Brain microvascular endothelial cell (primary cell): ENCODE measurements around the gene JAK2.
"Not testable (repeated sequence)": the region's sequence is repeated elsewhere in the genome, so short reads cannot be mapped to it uniquely, and the experiment has no call there.

Experiments
- DNase-seq: peaks from one replicate; pipeline ENCODE4 v3.0.0-alpha.2; 2020
- H3K27ac ChIP-seq: fragments of 250-450 bp; sonication (Bioruptor Pico); 2 replicates; pipeline ENCODE4 v1.5.1; 2020; ENCODE audit warnings: mild to moderate bottlenecking, moderate library complexity
- H3K27me3 ChIP-seq: fragments of 250-450 bp; sonication (Bioruptor Pico); replicated peaks from 2 replicates; pipeline ENCODE4 v1.5.1; 2020; ENCODE audit warnings: mild to moderate bottlenecking
- H3K36me3 ChIP-seq: fragments of 250-450 bp; sonication (Bioruptor Pico); replicated peaks from 2 replicates; pipeline ENCODE4 v1.5.1; 2020; ENCODE audit warnings: mild to moderate bottlenecking
- H3K4me3 ChIP-seq: 2 replicates; pipeline ENCODE4 v1.5.1; 2011; ENCODE audit warnings: low read depth, mild to moderate bottlenecking, control low read depth, low read length, moderate library complexity
- CTCF ChIP-seq: IDR thresholded peaks from 2 replicates; pipeline ENCODE4 v1.5.1; 2011; ENCODE audit warnings: low read depth, mild to moderate bottlenecking, moderate library complexity, low read length, control low read depth, inconsistent platforms; ENCODE audit errors: missing control alignments
- in situ Hi-C: cut with HindIII; loops from 2 replicates; pipeline ENCODE4 v1.10.0; 2017; ENCODE audit warnings: low sequenced_read_pairs, low pct_ligation_motif_present

Gene JAK2

GRCh38 chr9:5002811-5003210 is 17.7 kb downstream of the JAK2 start:
- no peaks in the 10 kb centered on the region for H3K36me3 ChIP-seq
- no peaks in the 10 kb centered on the region for H3K27me3 ChIP-seq
- no peak for TF ChIP-seq CTCF
- DNase-seq = no peak
- no peak overlapping the region for H3K27ac ChIP-seq
- no peak overlapping the region for H3K4me3 ChIP-seq
- in situ Hi-C loops = no loop called here

- no peaks in the 10 kb centered on the region for H3K27me3 ChIP-seq
- in situ Hi-C loops = no loop called here
- H3K36me3 ChIP-seq = no peaks in the 10 kb centered on the region
- no peak overlapping the region for H3K4me3 ChIP-seq
- H3K27ac ChIP-seq = no peak overlapping the region
- DNase-seq = no peak
- no peak for TF ChIP-seq CTCF
Observed at GRCh38 chr9:5004481-5004880, 19.4 kb downstream of the JAK2 start.

- in situ Hi-C loops = no loop called here
- no peaks in the 10 kb centered on the region for H3K27me3 ChIP-seq
- H3K27ac ChIP-seq = no peak overlapping the region
- H3K4me3 ChIP-seq = no peak overlapping the region
- DNase-seq = no peak
- H3K36me3 ChIP-seq = no peaks in the 10 kb centered on the region
- TF ChIP-seq CTCF = no peak
Observed at GRCh38 chr9:5008202-5008601, 23.1 kb downstream of the JAK2 start.

GRCh38 chr9:5013374-5013773 is 28.3 kb downstream of the JAK2 start:
- no peak for DNase-seq
- no peak for TF ChIP-seq CTCF
- no peak overlapping the region for H3K27ac ChIP-seq
- H3K36me3 ChIP-seq = peaks cover 2% of the 10 kb centered on the region
- no peak overlapping the region for H3K4me3 ChIP-seq
- H3K27me3 ChIP-seq = no peaks in the 10 kb centered on the region
- in situ Hi-C loops = no loop called here

GRCh38 chr9:5015934-5016333 is 30.9 kb downstream of the JAK2 start:
- no peak overlapping the region for H3K4me3 ChIP-seq
- H3K27me3 ChIP-seq = no peaks in the 10 kb centered on the region
- H3K27ac ChIP-seq = no peak overlapping the region
- DNase-seq = no peak
- H3K36me3 ChIP-seq = peaks cover 2% of the 10 kb centered on the region
- no peak for TF ChIP-seq CTCF
- in situ Hi-C loops = no loop called here

- no peak for TF ChIP-seq CTCF
- peak; percentile 26 for DNase-seq
- H3K27me3 ChIP-seq = no peaks in the 10 kb centered on the region
- H3K27ac ChIP-seq = no peak overlapping the region
- no peak overlapping the region for H3K4me3 ChIP-seq
- in situ Hi-C loops = no loop called here
- H3K36me3 ChIP-seq = peaks cover 2% of the 10 kb centered on the region
Observed at GRCh38 chr9:5025416-5025815, 40.3 kb downstream of the JAK2 start.

- H3K27me3 ChIP-seq, H3K4me3 ChIP-seq, DNase-seq, H3K36me3 ChIP-seq, H3K27ac ChIP-seq, in situ Hi-C loops: not testable (repeated sequence)
Observed at GRCh38 chr9:5031941-5032340, 46.9 kb downstream of the JAK2 start.
